Mucosa of stomach (tissue), 1 donor: Measurements from ENCODE around the gene LENG1.
"Not testable (repeated sequence)": the region's sequence is repeated elsewhere in the genome, so short reads cannot be mapped to it uniquely, and the experiment has no call there.

Experiments
- H3K27me3 ChIP-seq: one replicate; pipeline ENCODE4 v1.7.0; 2013; ENCODE audit warnings: mild to moderate bottlenecking, low read length; ENCODE audit not compliant: control insufficient read depth, insufficient read depth
- H3K36me3 ChIP-seq: one replicate; pipeline ENCODE4 v1.7.0; 2013; ENCODE audit warnings: low read length; ENCODE audit not compliant: control insufficient read depth, insufficient read depth
- H3K4me1 ChIP-seq: one replicate; pipeline ENCODE4 v1.7.0; 2013; ENCODE audit warnings: mild to moderate bottlenecking, low read length; ENCODE audit not compliant: control insufficient read depth, insufficient read depth
- H3K4me3 ChIP-seq: one replicate; pipeline ENCODE4 v1.7.0; 2013; ENCODE audit warnings: low read length
- H3K9ac ChIP-seq: one replicate; pipeline ENCODE4 v1.7.0; 2013; ENCODE audit warnings: mild to moderate bottlenecking, low read length, moderate library complexity
- H3K9me3 ChIP-seq: one replicate; pipeline ENCODE4 v1.7.0; 2013; ENCODE audit warnings: mild to moderate bottlenecking, low read length, moderate library complexity; ENCODE audit not compliant: control insufficient read depth
- donor health status: Pancreatic carcinoma.

Gene LENG1

GRCh38 chr19:54199401-54199800 lies 39.9 kb upstream of the LENG1 start:
- no peaks in the 10 kb centered on the region for H3K9me3 ChIP-seq
- H3K36me3 ChIP-seq: peaks cover 8% of the 10 kb centered on the region
- H3K9ac ChIP-seq: no peak overlapping the region
- no peak overlapping the region for H3K4me3 ChIP-seq
- H3K27me3 ChIP-seq: no peaks in the 10 kb centered on the region
- H3K4me1 ChIP-seq: peaks cover 30% of the 10 kb centered on the region

GRCh38 chr19:54197121-54197520 lies 37.6 kb upstream of the LENG1 start:
- peaks cover under 1% of the 10 kb centered on the region for H3K36me3 ChIP-seq
- H3K9me3 ChIP-seq: no peaks in the 10 kb centered on the region
- no peak overlapping the region for H3K9ac ChIP-seq
- no peak overlapping the region for H3K4me3 ChIP-seq
- no peaks in the 10 kb centered on the region for H3K27me3 ChIP-seq
- H3K4me1 ChIP-seq: peaks cover 13% of the 10 kb centered on the region

DNA sequence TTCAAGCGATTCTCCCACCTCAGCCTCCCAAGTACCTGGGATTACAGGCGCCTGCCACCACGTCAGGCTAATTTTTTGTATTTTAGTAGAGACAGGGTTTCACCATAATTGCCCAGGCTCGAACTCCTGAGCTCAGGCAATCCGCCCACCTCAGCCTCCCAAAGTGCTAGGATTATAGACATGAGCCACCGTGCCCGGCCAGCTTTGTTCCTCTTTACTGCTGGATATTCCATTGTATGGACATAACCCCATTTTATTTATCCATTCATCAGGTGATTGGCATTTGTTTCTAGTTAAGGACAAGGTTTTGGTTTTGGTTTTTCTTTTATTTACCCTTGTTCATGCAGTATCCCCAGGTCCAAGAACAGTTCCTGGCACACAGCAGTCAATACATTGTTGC lies 37.0 kb upstream of the LENG1 start:
- peaks cover 13% of the 10 kb centered on the region for H3K4me1 ChIP-seq

GRCh38 chr19:54194463-54194862 lies 34.9 kb upstream of the LENG1 start:
- H3K27me3 ChIP-seq, H3K9me3 ChIP-seq, H3K4me3 ChIP-seq, H3K36me3 ChIP-seq, H3K9ac ChIP-seq: not testable (repeated sequence)
- peaks cover 10% of the 10 kb centered on the region for H3K4me1 ChIP-seq

More for the DNA sequence above, 37.0 kb upstream of the LENG1 start:
- H3K9me3 ChIP-seq: no peaks in the 10 kb centered on the region
- H3K4me3 ChIP-seq: no peak overlapping the region
- no peaks in the 10 kb centered on the region for H3K27me3 ChIP-seq
- H3K36me3 ChIP-seq: no peaks in the 10 kb centered on the region
- H3K9ac ChIP-seq: no peak overlapping the region

GRCh38 chr19:54193011-54193410 lies 33.5 kb upstream of the LENG1 start:
- no peaks in the 10 kb centered on the region for H3K36me3 ChIP-seq
- H3K9ac ChIP-seq: no peak overlapping the region
- no peaks in the 10 kb centered on the region for H3K27me3 ChIP-seq
- no peaks in the 10 kb centered on the region for H3K9me3 ChIP-seq
- peaks cover 19% of the 10 kb centered on the region for H3K4me1 ChIP-seq
- no peak overlapping the region for H3K4me3 ChIP-seq

DNA sequence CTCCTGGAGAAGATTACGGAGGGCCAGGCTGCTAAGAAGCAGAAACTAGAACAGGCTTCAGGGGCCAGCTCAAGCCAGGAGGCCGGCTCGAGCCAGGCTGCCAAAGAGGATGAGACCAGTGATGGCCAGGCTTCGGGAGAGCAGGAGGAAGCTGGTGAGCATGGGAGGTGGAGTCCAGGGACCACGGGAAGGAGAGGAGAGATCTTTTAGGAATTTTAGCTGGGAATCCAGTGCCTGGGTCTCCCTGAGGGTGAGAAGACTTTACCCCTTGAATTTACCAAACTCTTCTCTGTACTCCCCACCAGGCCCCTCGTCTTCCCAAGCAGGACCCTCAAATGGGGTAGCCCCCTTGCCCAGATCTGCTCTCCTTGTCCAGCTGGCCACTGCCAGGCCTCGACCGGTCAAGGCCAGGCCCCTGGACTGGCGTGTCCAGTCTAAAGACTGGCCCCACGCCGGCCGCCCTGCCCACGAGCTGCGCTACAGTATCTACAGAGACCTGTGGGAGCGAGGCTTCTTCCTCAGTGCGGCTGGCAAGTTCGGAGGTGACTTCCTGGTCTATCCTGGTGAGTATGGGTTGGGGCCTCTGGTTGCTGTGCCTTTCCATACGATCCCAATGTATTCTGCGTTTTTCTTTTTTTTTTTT lies 32.4 kb upstream of the LENG1 start:
- no peaks in the 10 kb centered on the region for H3K9me3 ChIP-seq
- H3K9ac ChIP-seq: peak overlapping the region; percentile 90
- H3K4me1 ChIP-seq: peaks cover 27% of the 10 kb centered on the region
- H3K36me3 ChIP-seq: no peaks in the 10 kb centered on the region
- H3K4me3 ChIP-seq: peak overlapping the region; percentile 77
- no peaks in the 10 kb centered on the region for H3K27me3 ChIP-seq

DNA sequence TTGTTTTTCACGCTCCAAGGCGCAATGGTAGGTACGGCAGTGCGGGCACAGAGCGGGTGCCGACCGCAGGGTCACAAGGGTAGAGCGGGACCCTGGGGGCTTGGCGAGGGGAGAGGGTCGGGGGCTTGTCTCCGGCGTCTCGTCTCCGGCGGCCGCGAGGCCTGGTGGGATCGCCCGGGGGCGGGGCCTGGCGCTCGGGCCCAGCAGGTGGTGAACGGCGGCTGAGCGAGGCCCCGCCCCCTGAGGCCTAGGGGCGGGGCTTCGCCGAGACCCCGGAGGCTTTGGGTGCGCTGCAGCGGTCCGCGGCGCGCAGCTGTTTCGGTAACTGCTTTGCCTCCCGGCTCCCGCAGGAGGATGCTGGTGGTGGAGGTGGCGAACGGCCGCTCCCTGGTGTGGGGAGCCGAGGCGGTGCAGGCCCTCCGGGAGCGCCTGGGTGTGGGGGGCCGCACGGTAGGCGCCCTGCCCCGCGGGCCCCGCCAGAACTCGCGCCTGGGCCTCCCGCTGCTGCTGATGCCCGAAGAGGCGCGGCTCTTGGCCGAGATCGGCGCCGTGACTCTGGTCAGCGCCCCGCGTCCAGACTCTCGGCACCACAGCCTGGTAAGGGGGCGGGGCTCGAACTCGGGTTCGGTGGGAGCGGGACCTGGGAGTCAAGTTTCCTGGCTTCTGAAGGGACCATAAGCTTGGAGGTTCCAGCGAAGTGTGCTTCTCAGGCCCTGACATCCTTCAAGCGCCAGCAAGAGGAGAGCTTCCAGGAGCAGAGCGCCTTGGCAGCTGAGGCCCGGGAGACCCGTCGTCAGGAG lies 31.7 kb upstream of the LENG1 start, which contains the start of gene TSEN34:
TSEN34 (plus strand) TSS at position 298 of the 800 bp plus-strand sequence; CDS start at position 355, 57 bp downstream.
- Histone ChIP-seq H3K4me3 (peak within 1 kb of the TSS; percentile 77), H3K9me3 (no peaks in the 10 kb centered on the region), H3K4me1 (peaks cover 33% of the 10 kb centered on the region), H3K9ac (peak within 1 kb of the TSS; percentile 90), H3K27me3 (no peaks in the 10 kb centered on the region), H3K36me3 (no peaks in the 10 kb centered on the region)

DNA sequence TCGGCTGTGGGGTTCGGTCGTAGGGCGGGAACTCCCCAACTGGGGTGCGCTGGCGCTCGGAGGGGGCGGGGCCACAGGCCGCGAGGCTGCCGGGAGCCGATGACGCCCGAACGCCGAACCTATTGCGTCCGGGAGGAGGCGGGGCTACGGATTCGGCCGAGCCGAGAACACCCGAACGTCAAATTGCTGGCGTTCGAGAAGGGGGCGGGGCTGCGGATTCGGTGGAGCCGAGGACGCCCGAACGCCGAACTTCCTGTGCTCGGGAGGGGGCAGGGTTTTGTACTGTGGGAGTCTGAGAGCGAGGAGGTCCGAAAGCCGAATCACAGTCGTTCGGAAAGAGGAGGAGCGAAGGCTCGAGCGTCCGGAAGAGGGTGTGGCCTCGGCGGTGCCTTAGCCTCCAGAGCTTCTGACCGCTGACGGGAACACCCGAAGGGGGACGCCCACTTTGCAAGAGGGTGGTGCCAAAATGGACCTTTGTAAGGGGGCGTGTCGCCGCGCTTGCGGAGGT lies 31.0 kb upstream of the LENG1 start:
- Histone ChIP-seq H3K9ac (peak overlapping the region; percentile 90), H3K4me3 (peak overlapping the region; percentile 77), H3K36me3 (no peaks in the 10 kb centered on the region), H3K9me3 (no peaks in the 10 kb centered on the region), H3K4me1 (peaks cover 33% of the 10 kb centered on the region), H3K27me3 (no peaks in the 10 kb centered on the region)

- Histone ChIP-seq H3K36me3 (no peaks in the 10 kb centered on the region), H3K9ac (peak overlapping the region; percentile 90), H3K4me3 (peak overlapping the region; percentile 37), H3K4me1 (peaks cover 33% of the 10 kb centered on the region), H3K9me3 (no peaks in the 10 kb centered on the region), H3K27me3 (no peaks in the 10 kb centered on the region)
Observed at GRCh38 chr19:54189735-54190502, 30.4 kb upstream of the LENG1 start.

DNA sequence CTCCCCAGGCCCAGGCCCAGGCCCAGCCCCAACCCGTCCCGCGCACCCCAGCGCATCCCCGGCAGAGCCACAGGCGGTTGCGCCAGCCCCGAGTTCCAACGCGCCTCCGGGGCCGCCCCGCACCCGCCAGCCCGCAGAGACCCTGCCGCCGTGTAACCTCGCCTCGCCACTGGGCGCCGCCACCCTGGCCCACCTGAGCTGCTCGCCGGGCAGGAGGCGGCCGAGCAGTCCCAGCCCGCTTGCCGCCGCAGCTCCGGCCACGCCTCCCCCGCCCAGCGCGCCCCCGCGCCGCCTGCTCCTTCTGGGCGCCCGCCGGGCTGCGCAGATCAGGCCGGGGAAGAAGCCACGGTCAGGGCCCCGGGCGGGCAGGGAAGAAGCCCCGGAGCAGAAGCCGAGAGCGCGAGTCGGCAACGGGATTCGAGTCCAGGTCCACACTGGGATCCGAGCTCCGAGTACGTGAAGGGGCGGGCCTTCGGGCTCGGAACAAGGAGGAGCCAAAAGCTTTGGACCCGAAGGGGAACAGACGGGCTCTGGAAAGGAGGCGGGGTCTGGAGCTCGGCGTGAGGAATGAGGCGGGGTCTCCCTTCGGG lies 29.7 kb upstream of the LENG1 start, which contains the start of gene MBOAT7:
MBOAT7 (minus strand) TSS at position 436 of the 590 bp plus-strand sequence. CDS start 1,072 bp downstream, outside the sequence.
- Histone ChIP-seq H3K36me3 (no peaks in the 10 kb centered on the region), H3K4me1 (peaks cover 33% of the 10 kb centered on the region)

GRCh38 chr19:54188215-54188871 lies 28.8 kb upstream of the LENG1 start:
- peaks cover 33% of the 10 kb centered on the region for H3K4me1 ChIP-seq
- peak overlapping the region; percentile 81 for H3K9ac ChIP-seq
- no peaks in the 10 kb centered on the region for H3K9me3 ChIP-seq
- no peaks in the 10 kb centered on the region for H3K36me3 ChIP-seq
- no peaks in the 10 kb centered on the region for H3K27me3 ChIP-seq
- H3K4me3 ChIP-seq: peak overlapping the region; percentile 22

More for the DNA sequence above, 29.7 kb upstream of the LENG1 start, which contains the start of gene MBOAT7:
- peak within 1 kb of the TSS; percentile 90 for H3K9ac ChIP-seq
- H3K9me3 ChIP-seq: no peaks in the 10 kb centered on the region
- no peaks in the 10 kb centered on the region for H3K27me3 ChIP-seq
- H3K4me3 ChIP-seq: peak within 1 kb of the TSS; percentile 37
